ENCODE measurements around the gene MBD3.

Gene MBD3

DNA sequence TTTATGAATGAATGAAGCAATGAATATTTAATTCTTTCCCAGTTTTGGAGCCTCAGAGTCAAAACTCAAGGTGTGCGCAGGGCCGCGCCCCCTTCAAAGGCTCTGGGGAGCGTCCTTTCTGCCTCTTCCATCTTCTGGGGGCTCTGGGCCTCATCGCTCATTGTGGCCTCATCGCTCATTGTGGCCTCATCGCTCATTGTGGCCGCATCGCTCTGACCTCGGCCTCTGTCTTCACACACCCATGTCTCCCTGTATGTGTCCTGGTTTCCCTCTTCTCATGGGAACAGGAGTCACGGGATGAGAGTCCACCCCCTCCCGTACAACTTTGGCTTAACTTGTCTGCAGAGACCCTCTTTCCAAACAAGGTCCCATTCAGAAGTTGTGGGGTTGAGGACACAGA is 21.3 kb downstream of the MBD3 start:
- DNase-seq (ENCODE audit: low spot score), result no peak

DNA sequence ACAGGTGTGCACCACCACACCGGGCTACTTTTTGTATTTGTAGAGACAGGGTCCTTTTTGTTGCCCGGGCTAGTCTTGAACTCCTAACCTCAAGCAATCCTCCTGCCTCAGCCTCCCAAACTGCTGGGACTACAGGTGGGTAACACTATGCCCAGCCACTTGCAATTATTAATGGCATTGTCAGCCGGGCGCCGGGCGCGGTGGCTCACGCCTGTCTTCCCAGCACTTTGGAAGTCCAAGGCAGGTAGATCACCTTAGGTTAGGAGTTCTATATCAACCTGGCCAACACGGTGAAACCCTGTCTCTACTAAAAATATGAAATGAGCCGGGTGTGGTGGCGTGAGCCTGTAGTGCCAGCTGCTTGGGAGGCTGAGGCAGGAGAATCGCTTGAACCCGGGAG is 21.8 kb downstream of the MBD3 start:
- DNase-seq (ENCODE audit: low spot score), result no peak

DNA sequence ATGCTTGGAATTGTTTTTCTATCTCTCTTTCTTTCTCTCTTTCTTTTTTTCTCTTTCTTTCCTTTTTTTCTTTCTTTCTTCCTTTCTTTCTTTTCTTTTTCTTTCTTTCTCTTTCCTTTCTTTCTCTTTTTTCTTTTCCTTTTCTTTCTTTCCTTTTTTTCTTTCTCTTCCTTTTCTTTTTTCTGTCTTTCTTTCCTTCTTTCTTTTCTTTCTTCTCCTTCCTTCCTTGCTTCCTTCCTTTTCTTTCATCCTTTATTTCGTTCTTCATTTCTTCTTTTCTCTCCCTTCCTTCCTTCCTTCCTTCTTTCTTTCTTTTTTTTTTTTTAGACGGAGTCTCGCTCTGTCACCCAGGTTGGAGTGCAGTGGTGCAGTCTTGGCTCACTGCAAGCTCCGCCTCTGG is 22.7 kb downstream of the MBD3 start:
- no peak for DNase-seq (ENCODE audit: low spot score)

DNA sequence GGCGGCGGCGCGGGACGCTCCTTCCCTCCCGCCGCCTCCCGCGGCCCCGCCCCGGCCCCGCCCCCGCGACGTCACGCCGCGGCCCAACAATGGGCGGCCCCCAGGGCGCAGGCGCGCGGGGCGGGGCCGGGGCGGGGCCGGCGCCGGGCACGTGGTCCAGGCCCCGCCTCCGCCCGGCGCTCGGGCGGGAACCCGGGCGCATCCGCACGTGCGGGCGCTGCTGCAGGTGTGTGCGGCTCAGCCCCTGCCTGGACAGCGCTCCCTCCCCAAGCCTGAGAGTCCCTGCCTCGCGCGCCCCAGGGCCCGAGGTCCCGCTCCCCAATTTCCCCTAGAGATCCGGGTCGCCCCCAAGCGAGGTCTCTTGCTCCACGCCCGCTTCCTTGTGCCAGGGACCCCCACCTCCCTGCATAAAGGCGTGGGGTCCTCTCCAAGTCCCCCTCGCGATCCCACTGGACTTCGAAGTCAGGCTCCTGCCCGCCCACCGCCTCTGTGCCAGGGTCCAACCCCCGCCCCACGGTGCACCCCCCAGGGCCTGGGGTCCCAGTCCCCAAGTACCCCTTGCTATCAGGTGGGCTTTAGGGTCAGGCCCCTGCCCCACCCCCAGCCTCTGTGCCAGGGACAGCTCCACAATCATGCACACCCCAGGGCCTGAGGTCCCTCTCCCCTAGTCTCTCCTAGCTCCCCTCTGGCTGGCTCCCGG is 24.2 kb downstream of the MBD3 start, which contains the start of gene MEX3D:
Gene MEX3D, minus strand, starts transcription at position 6 of the 700 bp plus-strand sequence. CDS start 267 bp downstream, outside the sequence.
- peak; percentile 64 for DNase-seq (ENCODE audit: low spot score)

DNA sequence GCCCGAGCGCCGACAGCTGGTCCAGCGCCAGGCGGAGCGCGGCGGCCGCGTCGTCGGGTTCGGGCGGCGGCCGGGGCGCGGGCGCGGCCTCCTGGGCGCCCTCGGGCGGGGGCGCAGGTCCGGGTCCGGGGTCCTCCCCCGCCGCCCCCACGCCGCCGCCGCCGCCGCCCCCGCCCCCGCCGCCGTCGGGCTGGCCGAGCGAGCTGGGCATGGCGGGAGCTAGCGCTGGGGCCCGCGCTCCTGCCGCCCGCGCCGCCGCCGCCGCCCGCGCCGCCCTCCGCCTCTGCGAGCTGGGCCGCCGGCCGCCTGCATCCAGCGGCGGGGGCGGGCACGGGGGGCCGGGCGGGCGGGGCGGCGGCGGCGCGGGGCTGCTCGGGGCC is 24.8 kb downstream of the MBD3 start:
- no peak for DNase-seq (ENCODE audit: low spot score)

DNA sequence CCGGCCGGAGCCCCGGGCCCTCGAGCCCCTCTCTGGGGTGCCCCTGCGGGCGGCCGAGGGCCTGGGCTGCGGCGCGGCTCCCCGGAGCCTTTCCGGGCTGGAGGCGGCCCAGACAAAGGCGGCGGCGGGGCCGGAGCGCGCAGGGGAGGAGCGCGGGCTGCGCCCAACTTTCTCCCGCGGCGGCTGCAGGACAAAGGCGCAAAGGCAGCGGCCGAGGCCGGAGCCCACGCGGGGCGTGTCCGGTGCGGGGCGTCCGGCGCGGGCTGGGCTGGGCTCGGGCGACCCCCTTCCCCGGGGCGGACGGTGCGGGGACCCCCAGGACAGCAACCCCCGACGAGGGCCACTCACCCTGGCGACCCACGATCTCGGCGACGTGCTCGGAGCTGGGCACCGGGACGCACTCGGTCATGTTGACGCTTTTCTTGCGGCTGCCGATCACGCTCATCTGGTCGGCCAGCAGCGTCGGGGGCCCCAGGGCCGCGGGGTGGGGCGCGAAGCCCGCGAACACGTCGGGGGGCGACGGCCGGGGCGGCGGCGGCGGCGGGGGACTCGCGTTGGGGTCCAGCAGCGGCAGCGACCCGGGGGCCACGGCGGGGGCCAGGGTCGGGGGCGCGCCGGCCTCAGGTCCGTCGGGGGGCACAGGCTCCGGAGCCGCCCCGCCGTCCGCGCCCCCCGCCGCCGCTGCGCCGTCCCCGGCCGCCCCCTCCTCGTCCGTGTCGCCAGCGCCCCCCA is 25.4 kb downstream of the MBD3 start:
- no peak for DNase-seq (ENCODE audit: low spot score)

DNA sequence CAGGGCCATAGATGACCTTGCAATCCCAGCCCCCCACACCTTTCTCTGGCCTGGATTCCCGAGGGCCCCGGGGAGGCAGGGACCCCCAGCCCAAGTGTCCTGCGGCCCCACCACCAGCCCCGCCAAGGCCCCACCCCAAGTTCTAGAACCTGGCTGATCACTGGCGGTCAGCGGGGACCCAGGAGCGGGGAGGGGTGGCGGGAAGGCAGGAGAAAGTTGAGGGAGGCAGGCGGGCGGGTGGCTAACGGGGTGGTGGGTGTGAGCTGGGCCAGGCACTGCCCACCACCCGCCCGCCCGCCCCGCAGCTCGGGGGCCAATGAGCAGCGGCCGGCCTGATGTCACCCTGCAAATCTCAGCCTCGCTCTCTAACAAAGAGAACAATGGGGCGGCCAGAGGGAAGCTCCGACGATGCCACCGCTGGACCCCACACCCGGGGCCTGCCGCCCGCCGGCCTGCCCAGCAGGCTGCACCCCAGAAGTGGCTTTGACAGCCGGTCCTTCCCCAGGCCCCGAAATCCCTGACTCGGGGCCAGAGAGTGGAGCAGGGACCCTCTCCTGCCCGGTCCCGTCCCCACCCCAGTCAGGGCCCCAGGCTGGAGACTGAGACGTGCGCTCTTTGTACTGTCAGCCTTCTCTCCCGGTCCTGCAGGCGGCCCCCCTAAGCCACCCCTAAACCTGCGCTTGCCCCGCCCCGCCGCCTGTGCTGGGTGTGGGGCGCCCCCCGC is 26.1 kb downstream of the MBD3 start:
- peak; percentile 81 for DNase-seq (ENCODE audit: low spot score)

DNA sequence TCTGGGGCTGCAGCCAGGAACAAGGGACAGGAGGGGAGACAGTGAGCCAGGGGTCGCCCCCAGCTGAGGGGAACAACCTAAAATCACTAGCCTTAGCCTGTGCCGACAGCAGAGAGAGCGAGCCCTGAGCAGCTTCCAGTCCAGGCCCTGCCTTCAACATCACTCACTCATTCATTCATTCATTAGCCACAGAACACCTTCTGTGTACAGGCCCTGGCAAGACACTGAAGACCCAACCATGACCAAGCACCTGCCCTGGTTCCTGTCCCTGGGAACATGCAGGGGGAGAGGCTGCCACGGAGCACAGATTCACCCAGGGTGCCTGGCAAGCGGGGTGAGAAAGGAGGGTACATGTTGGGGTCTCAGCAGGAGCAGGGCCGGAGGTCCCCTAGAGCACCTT is 29.4 kb downstream of the MBD3 start:
- DNase-seq (ENCODE audit: low spot score), result no peak

DNA sequence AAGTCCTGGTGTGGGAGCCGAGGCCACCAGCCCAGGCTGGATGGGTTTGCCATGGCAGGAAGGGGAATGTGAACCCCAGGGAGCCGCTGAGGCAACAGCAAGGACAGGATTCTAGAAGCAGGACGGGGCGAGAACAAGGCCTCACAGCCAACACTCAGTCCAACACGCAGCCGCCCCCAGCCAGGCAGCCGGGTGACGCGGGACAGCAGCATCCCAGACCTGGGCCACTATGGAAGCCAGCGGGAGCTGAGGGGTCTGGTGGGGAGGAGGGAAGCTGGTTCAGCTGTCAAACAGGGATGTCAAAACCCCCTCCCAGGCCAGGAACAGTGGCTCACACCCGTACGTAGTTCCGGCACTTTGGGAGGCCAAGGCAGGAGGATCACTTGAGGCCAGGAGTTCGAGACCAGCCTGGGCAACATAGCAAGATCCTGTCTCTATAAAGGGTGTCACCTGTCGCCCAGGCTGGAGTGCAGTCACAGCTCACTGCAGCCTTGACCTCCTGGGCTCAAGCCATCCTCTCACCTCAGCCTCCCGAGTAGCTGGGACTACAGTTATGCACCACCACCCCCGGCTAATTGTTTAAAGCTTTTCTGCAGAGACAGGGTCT is 31.3 kb downstream of the MBD3 start:
- no peak for DNase-seq (ENCODE audit: low spot score)

DNA sequence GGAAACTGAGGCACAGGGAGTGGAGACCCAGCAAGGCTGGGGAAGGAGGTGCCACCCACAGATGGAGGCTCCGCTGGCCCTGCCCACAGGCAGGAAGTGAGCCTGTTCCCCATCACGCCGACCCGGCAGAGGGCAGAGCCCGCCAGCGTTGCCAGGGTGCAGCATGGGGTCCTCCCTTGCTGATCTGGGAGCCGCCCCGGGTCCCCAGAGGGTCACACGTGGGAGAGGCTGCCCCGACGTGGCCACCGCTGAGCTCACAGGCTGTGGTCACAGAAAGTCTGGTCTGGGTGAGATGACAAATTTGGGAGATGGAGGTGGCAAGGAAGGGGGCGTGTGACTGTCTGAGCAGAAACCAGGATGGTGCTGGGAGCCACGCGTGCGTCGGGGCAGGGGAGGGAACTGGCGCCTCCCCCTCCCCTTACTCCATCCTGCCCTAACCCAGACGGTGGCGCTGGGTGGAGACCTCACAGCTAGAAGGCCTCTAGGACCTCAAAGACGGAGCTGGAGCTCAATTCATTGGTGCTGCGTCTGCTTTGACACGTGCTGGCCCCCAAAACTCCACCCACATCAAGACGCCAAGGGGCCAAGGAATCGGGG is 32.3 kb downstream of the MBD3 start:
- DNase-seq (ENCODE audit: low spot score), result no peak

DNA sequence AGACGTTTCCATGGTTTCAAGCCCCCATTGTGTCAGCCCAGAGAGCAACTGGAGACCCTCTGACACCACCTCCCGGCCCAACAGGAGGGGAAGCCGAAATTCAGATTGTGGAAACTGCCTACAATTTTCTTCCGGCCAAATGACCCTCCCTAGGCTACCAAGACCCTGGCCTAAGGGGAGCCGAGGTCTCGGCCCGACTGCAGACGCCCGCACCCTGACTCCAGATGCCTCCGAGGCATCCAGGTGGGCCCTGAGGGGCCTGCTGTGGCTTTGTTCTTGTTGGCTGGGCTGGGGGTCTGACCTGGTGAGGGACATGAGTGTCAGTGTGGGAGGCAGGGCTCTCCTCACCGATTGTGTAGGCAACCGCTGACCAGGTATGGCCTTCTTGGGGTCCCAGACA is 34.1 kb downstream of the MBD3 start:
- no peak for DNase-seq (ENCODE audit: low spot score)

DNA sequence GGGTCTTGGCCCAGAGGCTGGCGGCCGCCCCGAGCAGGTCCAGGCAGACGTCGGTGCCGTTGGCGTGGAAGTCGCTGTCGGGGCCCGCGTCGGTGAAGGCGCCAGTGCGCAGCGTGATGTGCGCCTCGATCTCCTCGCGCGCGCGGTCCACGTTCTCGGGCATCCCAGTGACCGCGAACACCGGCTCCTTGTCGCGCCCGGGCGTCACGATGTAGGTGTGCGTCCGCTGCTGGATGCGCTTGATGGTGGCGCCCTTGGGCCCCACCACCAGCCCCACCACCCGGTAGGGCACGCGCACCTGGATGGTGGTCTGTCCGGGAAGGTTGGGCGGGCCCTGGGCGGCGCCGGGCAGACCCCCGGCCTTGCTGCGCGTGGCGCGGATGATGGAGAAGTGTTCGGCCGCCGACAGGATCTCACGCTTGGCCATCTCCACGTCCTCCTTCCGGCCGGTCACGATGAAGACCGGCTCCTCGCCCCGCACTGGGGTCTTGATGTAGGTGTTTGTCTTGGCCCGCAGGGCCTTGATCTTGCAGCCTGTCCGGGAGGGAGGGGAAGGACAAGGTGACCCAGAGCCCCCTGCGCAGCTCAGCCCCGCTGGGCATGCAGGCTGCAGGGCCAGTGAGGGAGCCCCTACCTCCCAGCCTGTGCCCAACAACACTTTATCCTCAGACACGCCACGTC is 36.1 kb downstream of the MBD3 start:
- no peak for DNase-seq (ENCODE audit: low spot score)

DNA sequence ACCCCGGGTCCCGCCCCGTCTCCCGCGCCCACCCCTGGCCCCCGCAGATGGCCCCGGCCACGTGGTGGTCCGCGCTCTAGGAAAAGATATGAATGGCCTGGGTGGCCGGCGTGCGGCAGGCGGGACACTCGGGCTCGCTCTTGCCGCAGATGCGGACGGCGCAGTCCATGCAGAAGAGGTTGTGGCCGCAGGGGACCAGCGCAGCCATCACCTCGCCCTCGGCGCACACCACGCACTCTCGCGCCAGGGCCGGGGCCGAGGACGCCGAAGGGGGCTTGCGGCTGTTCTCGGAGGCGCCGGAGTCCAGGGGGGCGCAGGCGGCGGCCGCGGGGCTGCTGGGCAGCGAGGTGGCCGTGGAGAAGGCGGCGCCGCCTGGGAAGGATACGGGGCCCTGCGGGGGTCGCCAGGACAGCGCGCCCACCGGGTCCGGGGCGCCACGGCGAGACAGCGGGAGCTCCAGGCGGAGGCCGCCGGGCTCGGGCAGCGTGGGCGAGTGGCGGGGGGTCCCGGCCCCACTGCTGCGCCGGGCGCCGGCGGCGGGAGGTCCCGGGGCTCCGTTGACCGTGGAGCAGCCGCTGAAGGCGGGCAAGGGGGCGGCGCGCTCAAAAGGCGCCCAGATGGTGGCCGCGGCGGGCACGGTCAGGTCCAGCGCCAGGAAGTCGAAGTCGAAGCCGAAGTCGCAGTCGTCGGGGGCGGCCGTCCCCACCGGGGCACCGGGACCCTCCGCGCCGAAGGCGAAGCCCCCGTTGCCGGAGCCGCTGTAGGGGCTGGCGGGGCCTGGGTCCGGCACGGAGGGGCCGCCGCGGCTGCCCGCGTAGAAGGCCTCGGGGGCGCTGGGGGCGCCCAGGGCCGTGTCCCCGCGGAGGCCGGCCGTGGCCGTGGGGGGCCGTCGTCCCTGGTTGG is 36.9 kb downstream of the MBD3 start:
- no peak for DNase-seq (ENCODE audit: low spot score)

DNA sequence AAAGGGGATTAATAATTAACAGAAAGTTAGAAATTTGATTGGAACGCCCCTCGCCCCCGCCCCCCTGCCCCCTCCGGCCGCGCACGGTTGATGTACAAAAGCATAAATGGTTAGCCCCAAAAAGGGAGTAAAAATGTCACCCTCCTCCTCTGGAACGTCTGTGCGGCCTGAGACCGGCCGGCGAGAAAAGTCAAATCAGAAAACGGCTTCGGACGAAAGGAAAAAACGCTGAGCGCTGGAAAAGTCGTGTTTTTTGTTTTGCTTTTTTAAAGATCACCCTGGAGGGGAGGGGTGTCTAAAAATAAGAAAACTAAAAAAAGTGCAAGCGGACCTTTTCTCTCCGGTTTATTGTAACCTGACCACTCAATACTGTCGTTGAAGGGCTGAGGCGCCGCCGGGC is 37.7 kb downstream of the MBD3 start:
- DNase-seq (ENCODE audit: low spot score), result no peak

DNA sequence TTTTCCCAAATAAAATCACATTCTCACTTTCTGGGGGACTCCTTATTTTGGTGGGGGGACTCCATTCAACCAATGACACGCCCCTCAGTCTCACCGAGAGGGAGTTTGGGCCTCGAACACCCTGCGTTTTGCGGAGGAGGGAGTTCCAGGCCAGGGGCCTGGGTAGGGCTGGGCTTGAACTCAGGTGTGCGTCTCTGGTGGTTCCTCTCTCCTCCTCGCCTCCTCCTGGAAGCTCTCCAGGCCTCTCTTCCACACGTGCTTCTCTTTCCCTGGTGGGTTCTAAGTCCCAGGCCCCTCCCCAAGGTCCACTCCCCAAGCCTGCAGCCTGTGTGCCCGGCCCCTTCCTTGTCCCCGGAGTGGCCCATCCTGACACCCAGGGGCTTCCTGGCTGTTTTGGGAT is 39.2 kb downstream of the MBD3 start:
- DNase-seq (ENCODE audit: low spot score), result no peak

DNA sequence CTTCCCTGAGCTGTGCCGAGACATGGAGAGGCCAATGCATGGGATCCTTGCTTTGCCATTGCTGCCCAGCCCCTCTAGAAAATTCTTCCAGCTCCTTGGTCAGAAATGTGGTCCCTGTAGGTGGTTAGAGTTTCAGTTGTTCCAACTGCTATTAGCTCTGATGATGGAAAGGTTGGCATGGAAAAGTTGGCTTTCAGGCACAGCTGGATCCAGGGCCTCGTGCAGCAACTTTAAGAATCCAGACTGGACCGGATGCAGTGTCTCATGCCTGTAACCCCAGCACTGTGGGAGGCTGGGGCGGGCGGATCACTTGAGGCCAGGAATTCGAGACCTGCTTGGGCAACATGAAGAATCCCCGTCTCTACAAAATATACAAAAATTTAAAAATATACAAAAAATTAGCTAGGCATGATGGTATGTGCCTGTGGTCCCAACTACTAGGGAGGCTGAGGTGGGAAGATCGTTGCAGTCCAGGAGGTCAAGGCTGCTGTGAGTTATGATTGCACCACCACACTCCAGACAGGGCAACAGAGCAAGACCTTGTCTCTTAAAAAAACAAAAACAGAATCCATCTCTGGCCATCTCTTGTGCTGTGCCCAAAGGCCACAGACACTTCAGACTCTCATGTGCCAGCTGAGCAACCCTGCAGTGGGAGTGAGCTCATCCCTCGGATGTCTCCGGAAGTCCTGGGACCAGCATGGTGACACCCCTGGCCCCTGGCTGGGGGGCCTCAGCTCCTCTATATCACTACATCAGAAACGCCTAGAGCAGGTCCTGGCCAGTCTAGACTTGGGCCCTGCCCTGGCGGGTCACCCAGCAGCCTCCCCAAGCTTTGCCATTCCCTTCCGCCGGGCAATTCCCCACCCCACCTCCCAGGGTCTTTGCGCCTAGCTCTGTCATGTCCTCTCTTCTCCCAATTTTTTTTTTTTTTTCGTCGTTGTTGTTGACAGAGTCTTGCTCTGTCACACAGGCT is 41.3 kb downstream of the MBD3 start:
- no peak for DNase-seq (ENCODE audit: low spot score)

DNA sequence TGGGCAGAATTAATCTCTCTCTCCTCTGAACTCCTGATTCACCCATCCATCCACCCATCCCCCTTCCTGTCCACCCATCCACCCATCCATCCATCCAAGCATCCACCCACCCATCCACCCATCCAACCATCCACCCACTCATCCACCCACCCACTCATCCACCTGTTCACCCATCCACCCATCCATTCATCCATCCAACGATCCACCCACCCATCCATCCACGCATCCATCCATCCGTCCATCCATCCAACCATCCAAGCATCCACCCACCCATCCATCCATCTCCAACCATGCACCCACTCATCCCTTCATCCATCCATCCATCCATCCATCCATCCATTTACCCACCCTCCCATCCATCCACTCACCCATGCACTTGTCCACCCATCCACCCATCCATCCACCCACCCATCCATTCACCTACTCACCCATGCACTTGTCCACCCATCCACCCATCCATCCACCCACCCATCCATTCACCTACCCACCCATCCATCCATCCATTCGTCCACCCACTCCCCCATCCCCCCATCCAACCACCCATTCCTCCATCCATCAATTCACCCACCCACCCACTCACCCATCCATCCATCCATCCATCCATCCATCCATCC is 43.2 kb downstream of the MBD3 start:
- no peak for DNase-seq (ENCODE audit: low spot score)

DNA sequence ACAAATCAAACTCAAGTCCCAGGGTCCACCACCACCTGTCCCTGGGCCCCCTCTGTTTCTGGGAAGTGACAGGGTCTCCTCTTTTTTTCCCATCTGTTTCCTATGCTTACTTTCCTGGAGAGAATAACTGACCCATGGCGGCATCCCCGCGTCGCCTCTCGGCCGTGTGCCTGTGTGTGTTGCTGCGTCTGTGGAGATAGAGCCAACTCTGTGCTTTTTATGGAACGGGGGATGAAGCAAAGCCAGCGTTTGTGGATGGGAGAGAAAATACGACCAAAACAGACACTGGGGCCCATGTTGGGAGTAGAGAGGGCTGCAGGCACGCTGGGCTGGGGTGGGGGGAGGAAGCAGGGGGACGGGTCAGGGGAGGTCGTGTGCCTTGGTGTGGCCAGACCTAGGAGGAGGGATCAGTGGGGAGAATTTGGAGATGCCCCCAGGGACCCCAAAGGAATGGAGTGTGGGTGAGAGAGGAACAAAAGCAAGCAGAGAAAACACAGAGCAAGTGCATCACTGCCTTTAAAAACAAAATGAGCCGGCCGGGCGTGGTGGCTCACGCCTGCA is 52.2 kb downstream of the MBD3 start:
- no peak for DNase-seq (ENCODE audit: low spot score)
